ENCODE data around the gene ITPA. TPM values are rescaled to one million over a fixed set of nuclear protein-coding genes. Genes with fewer than 3 reads are reported as not detected.

Gene ITPA
- total and polyA plus RNA-seq, 2 experiments from 2014 or later = 57.5 to 81.7 TPM

DNA sequence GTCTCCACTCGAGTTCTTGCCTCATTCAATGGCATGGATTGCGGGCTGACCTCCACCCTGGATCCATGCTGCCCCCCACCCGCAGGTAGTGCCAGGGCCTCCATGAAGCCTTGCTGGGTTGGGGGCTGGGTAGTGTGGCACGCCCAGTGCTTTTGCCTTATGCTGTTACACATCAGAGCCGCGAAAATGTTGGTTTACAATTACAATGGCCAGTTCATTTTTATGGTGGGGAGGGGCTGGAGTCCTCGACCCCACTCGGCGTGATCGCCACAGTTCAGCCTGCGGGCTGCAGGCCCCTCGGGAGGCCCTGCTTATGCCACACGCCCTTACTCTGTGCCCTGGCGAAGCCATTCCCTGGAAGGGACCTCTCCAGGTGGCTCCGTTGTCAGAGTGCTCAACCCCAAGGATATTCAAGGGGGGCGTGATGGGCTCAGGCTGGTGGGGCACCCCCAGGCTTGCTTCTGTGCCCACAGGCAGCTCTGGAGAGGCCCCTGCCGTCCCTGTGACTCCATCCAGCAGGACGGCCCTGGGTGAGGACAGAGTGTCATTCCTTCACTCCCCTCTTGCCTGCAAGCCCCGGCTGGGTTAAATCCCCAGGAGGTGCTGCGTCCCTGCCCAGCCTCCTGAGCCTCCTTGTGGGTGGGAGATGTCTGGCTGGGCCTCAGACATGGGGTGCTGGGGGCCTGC, 14.8 kb downstream of the ITPA start (continued):
- TF ChIP-seq, protein P1, sequence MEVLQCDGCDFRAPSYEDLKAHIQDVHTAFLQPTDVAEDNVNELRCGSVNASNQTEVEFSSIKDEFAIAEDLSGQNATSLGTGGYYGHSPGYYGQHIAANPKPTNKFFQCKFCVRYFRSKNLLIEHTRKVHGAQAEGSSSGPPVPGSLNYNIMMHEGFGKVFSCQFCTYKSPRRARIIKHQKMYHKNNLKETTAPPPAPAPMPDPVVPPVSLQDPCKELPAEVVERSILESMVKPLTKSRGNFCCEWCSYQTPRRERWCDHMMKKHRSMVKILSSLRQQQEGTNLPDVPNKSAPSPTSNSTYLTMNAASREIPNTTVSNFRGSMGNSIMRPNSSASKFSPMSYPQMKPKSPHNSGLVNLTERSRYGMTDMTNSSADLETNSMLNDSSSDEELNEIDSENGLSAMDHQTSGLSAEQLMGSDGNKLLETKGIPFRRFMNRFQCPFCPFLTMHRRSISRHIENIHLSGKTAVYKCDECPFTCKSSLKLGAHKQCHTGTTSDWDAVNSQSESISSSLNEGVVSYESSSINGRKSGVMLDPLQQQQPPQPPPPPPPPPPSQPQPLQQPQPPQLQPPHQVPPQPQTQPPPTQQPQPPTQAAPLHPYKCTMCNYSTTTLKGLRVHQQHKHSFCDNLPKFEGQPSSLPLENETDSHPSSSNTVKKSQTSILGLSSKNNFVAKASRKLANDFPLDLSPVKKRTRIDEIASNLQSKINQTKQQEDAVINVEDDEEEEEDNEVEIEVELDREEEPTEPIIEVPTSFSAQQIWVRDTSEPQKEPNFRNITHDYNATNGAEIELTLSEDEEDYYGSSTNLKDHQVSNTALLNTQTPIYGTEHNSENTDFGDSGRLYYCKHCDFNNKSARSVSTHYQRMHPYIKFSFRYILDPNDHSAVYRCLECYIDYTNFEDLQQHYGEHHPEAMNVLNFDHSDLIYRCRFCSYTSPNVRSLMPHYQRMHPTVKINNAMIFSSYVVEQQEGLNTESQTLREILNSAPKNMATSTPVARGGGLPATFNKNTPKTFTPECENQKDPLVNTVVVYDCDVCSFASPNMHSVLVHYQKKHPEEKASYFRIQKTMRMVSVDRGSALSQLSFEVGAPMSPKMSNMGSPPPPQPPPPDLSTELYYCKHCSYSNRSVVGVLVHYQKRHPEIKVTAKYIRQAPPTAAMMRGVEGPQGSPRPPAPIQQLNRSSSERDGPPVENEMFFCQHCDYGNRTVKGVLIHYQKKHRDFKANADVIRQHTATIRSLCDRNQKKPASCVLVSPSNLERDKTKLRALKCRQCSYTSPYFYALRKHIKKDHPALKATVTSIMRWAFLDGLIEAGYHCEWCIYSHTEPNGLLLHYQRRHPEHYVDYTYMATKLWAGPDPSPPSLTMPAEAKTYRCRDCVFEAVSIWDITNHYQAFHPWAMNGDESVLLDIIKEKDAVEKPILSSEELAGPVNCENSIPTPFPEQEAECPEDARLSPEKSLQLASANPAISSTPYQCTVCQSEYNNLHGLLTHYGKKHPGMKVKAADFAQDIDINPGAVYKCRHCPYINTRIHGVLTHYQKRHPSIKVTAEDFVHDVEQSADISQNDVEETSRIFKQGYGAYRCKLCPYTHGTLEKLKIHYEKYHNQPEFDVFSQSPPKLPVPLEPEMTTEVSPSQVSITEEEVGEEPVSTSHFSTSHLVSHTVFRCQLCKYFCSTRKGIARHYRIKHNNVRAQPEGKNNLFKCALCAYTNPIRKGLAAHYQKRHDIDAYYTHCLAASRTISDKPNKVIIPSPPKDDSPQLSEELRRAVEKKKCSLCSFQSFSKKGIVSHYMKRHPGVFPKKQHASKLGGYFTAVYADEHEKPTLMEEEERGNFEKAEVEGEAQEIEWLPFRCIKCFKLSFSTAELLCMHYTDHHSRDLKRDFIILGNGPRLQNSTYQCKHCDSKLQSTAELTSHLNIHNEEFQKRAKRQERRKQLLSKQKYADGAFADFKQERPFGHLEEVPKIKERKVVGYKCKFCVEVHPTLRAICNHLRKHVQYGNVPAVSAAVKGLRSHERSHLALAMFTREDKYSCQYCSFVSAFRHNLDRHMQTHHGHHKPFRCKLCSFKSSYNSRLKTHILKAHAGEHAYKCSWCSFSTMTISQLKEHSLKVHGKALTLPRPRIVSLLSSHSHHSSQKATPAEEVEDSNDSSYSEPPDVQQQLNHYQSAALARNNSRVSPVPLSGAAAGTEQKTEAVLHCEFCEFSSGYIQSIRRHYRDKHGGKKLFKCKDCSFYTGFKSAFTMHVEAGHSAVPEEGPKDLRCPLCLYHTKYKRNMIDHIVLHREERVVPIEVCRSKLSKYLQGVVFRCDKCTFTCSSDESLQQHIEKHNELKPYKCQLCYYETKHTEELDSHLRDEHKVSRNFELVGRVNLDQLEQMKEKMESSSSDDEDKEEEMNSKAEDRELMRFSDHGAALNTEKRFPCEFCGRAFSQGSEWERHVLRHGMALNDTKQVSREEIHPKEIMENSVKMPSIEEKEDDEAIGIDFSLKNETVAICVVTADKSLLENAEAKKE (CRISPR knock-in tag; IDR thresholded peaks at IDR 0.05) = no peak
- TF ChIP-seq EZH2 (IDR thresholded peaks at IDR 0.05; ENCODE audit: low read depth, unreplicated experiment) (no peak), ETS1 (IDR thresholded peaks at IDR 0.05) (no peak), EZH2phosphoT487 (IDR thresholded peaks at IDR 0.05; ENCODE audit: unreplicated experiment) (no peak)

DNA sequence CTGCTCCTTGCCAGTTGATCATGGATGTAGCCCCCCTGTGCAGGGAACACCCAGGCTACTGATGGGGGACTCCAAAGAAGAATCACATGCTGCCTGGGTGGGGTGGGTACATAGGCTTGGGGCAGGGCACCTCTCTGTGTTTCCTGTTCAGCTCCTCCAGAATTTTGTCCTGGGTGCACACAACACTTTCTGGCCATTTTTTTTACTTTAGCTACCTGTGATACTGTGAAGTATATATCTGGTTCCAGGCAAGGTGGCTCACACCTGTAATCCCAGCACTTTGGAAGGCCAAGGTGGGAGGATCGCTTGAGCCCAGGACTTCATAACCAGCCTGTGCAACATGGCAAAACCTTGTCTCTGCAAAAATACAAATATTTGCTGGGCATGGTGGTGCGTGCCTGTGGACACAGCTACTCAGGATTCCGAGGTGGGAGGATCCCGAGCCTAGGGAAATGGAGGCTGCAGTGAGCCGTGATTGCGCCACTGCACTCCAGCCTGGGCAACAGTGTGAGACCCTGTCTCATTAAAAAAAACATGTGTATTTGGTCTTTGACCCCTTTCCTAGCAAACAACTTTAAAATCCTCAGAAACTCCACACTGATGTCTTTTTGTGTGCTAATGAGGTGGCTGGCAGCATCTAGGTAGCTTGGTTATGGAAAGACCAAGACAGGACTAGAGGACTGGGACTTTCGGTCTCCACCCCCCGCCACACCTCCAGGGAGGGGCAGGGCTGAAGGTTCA, 15.6 kb downstream of the ITPA start:
- Histone ChIP-seq H3K4me3 (no peak overlapping the region), H3K4me1 (ENCODE audit: insufficient read depth) (no peaks in the 10 kb centered on the region; the same call in 1 of the 2 replicates), H3K36me3 (ENCODE audit: insufficient read depth) (peaks cover 11% of the 10 kb centered on the region; the same call in 1 of the 2 replicates)

More for the DNA sequence above, 15.6 kb downstream of the ITPA start:
- Histone ChIP-seq H2AFZ (no peak overlapping the region), H4K20me1 (replicated peaks; ENCODE audit: insufficient read depth) (no peaks in the 10 kb centered on the region; the same call in 1 of the 2 replicates), H3F3A (replicated peaks; ENCODE audit: low read depth) (no peaks in the 10 kb centered on the region), H3K27me3 (ENCODE audit: insufficient read depth) (no peaks in the 10 kb centered on the region), H3K4me2 (no peak overlapping the region), H3K27ac (ENCODE audit: low read depth) (no peak overlapping the region), H3K9me2 (ENCODE audit: insufficient read depth) (no peaks in the 10 kb centered on the region), H3K79me2 (replicated peaks; ENCODE audit: insufficient read depth) (no peaks in the 10 kb centered on the region)
- Mint-ChIP-seq H3K36me3 (ENCODE audit: low read depth) (peaks cover 33% of the 10 kb centered on the region), H3K27ac (no peak overlapping the region), H3K4me3 (no peak overlapping the region), H3K27me3 (ENCODE audit: insufficient read depth, low read depth, poor library complexity) (peaks cover 5% of the 10 kb centered on the region), H3K9me3 (no peaks in the 10 kb centered on the region), H3K4me1 (peaks cover 5% of the 10 kb centered on the region; the same call in 1 of the 3 replicates)
- no peak for TF ChIP-seq JUNB (IDR thresholded peaks at IDR 0.05; ENCODE audit: unreplicated experiment)
- TF ChIP-seq ZNF331 (CRISPR knock-in tag; IDR thresholded peaks at IDR 0.05; ENCODE audit: low read depth) = no peak
- TF ChIP-seq EZH2 (IDR thresholded peaks at IDR 0.05; ENCODE audit: low read depth, unreplicated experiment) = no peak
- no peak for TF ChIP-seq ETS1 (IDR thresholded peaks at IDR 0.05)
- TF ChIP-seq, protein P2, sequence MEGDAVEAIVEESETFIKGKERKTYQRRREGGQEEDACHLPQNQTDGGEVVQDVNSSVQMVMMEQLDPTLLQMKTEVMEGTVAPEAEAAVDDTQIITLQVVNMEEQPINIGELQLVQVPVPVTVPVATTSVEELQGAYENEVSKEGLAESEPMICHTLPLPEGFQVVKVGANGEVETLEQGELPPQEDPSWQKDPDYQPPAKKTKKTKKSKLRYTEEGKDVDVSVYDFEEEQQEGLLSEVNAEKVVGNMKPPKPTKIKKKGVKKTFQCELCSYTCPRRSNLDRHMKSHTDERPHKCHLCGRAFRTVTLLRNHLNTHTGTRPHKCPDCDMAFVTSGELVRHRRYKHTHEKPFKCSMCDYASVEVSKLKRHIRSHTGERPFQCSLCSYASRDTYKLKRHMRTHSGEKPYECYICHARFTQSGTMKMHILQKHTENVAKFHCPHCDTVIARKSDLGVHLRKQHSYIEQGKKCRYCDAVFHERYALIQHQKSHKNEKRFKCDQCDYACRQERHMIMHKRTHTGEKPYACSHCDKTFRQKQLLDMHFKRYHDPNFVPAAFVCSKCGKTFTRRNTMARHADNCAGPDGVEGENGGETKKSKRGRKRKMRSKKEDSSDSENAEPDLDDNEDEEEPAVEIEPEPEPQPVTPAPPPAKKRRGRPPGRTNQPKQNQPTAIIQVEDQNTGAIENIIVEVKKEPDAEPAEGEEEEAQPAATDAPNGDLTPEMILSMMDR (conservative IDR thresholded peaks at IDR 0.05; ENCODE audit: low read depth in 2 of 2) = no peak
- TF ChIP-seq STAT1 (IDR thresholded peaks at IDR 0.05; ENCODE audit: unreplicated experiment) = no peak
- TF ChIP-seq EZH2phosphoT487 (IDR thresholded peaks at IDR 0.05; ENCODE audit: unreplicated experiment) = no peak
- TF ChIP-seq POLR2AphosphoS5 (IDR thresholded peaks at IDR 0.05; ENCODE audit: low read depth) = no peak
- TF ChIP-seq CREB1 (CRISPR knock-in tag; IDR thresholded peaks at IDR 0.05; ENCODE audit: low read depth) = no peak
- TF ChIP-seq NANOG (IDR thresholded peaks at IDR 0.05; ENCODE audit: borderline replicate concordance) = no peak
- DNase-seq (ENCODE audit: low spot score) (no peak), ATAC-seq (no peak)

Data from GM23338 (cell line).